Measurements from ENCODE around the gene GRID2.
"Not testable (repeated sequence)": the region's sequence is repeated elsewhere in the genome, so short reads cannot be mapped to it uniquely, and the experiment has no call there.

The GRID2 gene

GRCh38 chr4:93605163-93605562 is 1301.4 kb downstream of the GRID2 start:
- no peak for DNase-seq

- DNase-seq: no peak
Measured at GRCh38 chr4:93617606-93618005, 1313.8 kb downstream of the GRID2 start.

- DNase-seq: no peak
Measured at GRCh38 chr4:93633721-93634120, 1330.0 kb downstream of the GRID2 start.

GRCh38 chr4:93635943-93636342 is 1332.2 kb downstream of the GRID2 start:
- DNase-seq: no peak

- no peak for DNase-seq
Measured at GRCh38 chr4:93645120-93645519, 1341.4 kb downstream of the GRID2 start.

DNA sequence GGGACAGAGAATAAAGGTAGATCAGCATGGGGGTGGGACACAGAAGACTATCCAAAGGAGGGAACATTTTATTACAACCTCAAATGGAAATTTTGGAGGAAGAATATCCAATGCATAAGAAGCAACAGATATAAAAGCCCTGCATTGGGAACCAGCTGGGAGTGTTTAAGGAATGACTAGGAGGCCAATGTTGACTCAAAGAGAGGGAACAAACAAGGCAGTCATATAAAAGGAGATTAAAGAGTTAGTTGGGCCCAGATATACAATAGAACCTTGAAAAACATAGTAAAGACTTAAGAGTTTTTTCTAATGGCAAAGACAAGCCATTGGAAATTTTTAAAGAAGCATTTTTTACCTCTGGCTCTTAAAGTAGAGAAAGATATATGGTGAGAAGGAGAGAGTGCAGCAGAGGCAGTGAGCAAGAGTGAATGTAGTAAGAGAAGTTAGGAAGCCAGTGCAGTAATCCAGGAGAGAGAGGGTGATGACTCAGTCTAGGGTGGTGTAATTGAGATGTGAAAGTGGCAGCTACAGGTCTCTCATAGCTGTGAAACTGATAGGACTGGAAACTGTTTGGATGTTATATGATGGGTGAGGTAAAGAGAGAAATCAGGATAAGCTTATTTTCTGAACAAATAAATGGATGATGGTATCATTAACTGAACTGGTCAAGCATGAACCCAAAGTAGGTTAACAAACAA is 1342.6 kb downstream of the GRID2 start:
- no peak for DNase-seq

GRCh38 chr4:93648258-93648657 is 1344.5 kb downstream of the GRID2 start:
- DNase-seq: no peak

GRCh38 chr4:93649828-93650227 is 1346.1 kb downstream of the GRID2 start:
- DNase-seq: no peak

- DNase-seq: no peak
Measured at GRCh38 chr4:93654211-93654610, 1350.4 kb downstream of the GRID2 start.

- DNase-seq: no peak
Measured at GRCh38 chr4:93657527-93657926, 1353.8 kb downstream of the GRID2 start.

DNA sequence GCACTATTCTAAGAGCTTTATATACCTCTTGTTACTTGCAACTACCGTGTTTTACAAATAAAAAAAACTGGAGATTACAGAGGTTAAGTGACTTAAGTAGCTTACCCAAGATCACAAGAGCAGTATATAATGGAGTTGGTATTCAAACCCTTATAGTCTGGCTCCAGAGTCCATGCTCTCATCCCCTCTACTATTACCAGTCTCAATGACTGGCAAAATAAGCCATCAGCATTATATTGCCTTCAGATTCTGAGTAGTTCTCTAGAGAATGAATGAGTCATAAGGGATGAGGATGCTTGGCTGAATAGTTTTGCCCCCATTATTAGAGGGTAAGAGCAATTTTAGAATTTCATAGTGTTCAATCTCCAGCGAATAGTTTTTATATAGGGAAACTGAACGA is 1354.7 kb downstream of the GRID2 start:
- no peak for DNase-seq

- DNase-seq: no peak
Measured at GRCh38 chr4:93659629-93660028, 1355.9 kb downstream of the GRID2 start.

GRCh38 chr4:93660036-93660435 is 1356.3 kb downstream of the GRID2 start:
- DNase-seq: no peak

- DNase-seq: no peak
Measured at GRCh38 chr4:93670434-93670833, 1366.7 kb downstream of the GRID2 start.

DNA sequence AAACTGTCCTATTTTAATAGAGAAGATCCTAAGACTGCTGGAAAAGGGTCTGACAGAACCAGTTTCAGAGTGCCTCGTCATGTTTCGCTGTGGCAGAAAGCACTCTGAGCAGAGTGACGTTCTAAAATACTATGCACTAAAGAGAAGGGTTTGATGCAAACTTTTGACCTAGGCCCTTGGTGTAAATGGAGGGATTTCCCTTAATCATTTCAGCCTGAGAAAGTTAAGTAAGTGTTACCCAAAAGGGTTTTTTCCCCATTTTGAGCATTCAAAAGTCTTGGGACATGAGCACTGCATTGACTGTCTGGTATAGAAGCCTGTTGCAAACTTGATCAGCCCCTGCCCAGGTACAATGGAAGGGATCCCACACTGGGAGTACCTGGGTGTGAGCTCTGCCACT is 1367.3 kb downstream of the GRID2 start:
- no peak for DNase-seq

GRCh38 chr4:93676937-93677336 is 1373.2 kb downstream of the GRID2 start:
- not testable (repeated sequence) for DNase-seq

DNA sequence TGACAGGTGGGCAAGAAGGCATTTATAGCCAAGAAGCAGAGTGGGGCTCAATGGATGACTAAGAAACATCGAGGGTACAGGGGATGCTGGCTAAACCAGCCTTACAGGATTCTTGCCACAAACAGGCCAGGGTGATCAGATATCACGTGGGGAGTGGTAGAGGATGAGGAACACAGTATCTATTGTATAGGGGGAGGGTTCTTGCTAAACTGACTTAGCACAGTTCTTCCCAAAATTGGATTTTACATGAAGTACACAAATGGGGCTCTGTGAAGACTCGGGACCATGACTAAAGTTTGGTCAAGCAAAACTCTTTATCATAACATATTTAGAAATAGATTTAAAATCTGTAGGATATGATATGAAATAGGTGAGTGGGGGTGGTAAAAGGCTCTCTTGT is 1380.8 kb downstream of the GRID2 start:
- DNase-seq: no peak

DNA sequence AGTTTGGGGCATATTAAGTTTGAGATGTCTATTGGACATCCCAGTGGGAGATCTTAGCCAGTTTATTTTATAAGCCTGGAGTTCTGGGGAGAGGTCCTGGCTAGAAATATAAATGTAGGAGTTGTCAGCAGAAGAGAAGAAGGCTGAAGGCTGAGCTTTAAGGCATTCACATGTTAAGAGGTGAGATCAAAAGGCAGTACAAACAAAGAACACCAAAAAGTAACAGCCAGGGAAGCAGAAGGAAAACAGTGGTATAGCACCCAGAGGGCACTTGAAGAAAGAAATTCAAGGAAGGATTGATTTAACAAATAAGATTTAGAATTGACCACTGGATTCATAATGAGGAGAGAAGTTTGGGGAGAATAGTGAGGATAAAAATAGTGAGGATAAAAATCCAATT is 1383.5 kb downstream of the GRID2 start:
- no peak for DNase-seq

DNA sequence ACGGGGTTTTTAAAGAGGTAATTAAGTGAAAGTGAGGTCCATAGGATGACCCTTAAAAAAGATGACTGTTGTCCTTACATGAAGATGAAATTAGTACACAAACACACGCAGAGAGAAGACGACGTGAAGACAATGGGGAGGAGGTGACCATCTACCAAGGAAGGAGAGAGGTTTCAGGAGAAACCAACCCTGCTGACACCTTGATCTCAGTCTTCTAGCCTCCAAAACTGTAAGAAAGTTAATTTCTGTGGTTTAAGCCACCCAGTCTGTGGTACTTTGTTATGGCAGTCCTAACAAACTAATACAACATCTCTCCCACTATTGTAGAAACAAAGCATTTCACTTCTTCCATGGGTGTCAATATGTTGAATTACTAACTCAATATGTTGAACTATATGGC is 1385.2 kb downstream of the GRID2 start:
- no peak for DNase-seq

GRCh38 chr4:93693141-93693540 is 1389.4 kb downstream of the GRID2 start:
- no peak for DNase-seq

GRCh38 chr4:93698686-93699085 is 1394.9 kb downstream of the GRID2 start:
- no peak for DNase-seq

- no peak for DNase-seq
Measured at GRCh38 chr4:93700571-93700970, 1396.8 kb downstream of the GRID2 start.

GRCh38 chr4:93710101-93710846 is 1406.5 kb downstream of the GRID2 start:
- DNase-seq: no peak

- no peak for DNase-seq
Measured at GRCh38 chr4:93710847-93711430, 1407.2 kb downstream of the GRID2 start.

Measured in eye (tissue), 1 donor.